WTC11 (cell line): Measurements from ENCODE around the gene POU2F3.

ENCODE experiments used
- AR ChIP-seq: fragments of 250-450 bp; sonication (Bioruptor Pico); IDR thresholded peaks from 2 replicates; pipeline ENCODE4 v1.9.0; 2021; ENCODE audit warnings: mild to moderate bottlenecking
- CTCF ChIP-seq: fragments of 200-600 bp; IDR thresholded peaks from 2 replicates; pipeline ENCODE4 v1.8.0; 2022; ENCODE audit warnings: antibody characterized with exemption
- SMAD3 ChIP-seq: sonication (generic); formaldehyde crosslinking; IDR thresholded peaks from 2 replicates; pipeline ENCODE4 v1.8.0; 2022; ENCODE audit warnings: missing genetic modification reagents, mild to moderate bottlenecking, borderline replicate concordance
- USF2 ChIP-seq: sonication (generic); formaldehyde crosslinking; IDR thresholded peaks from 2 replicates; pipeline ENCODE4 v1.8.1; 2023; ENCODE audit warnings: mild to moderate bottlenecking, missing genetic modification reagents, moderate library complexity

GRCh38 chr11:120352405-120352804 is 112.5 kb downstream of the POU2F3 start:
- TF ChIP-seq CTCF (no peak), SMAD3 (no peak), AR (CRISPR knock-in tag) (no peak), USF2 (no peak)
